GM19452 (cell line): ENCODE measurements around the gene ZNF121.
"Not testable (repeated sequence)": the region's sequence is repeated elsewhere in the genome, so short reads cannot be mapped to it uniquely, and the experiment has no call there.

Experiments
- ATAC-seq: cut with Tn5 transposase; IDR thresholded peaks from one replicate; pipeline ENCODE4 v1.9.1; 2021; ENCODE audit not compliant: unreplicated experiment

Gene ZNF121

GRCh38 chr19:9584073-9584833 lies at the start of gene ZNF121:
Gene ZNF121 (minus strand): TSS chr19:9584504. CDS start chr19:9568097, 16,407 bp downstream.
- peak; percentile 89 for ATAC-seq

DNA sequence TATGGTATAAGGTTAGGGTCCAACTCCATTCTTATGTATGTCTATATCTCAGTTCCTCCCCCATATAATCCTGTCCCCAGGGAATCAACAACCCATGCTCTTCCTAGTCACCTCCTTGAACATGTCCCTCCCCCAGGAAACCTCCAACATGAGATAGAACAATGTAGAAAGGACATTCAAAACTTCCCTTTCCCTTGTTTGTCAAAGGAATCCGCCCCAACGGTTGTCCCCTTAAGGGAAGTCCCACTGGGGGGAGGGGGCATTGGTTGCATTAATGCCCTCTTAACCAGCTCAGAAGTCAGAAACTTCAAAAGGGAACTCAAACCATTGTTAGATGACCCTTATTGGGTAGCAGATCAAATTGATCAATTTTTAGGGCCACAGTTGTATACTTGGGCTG lies 43.6 kb upstream of the ZNF121 start:
- no peak for ATAC-seq

DNA sequence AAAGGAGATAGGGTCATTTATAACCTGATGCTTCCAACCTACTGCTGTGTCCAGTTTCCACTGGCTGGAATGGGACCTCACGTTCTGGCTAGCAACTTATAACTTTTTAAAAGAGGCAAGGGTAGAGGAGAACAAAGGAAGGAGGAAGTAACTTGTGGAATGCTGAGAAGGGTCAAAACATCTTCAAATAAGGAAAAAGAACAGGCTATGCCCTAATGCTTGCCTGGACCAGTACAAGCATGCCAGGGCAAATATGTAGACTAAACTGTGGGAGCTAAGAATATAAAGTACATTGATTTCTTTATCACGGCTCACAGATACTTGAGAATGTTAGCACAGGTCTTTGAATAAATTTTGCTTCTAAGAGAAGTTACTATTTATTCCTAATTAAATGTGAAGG lies 38.2 kb upstream of the ZNF121 start:
- ATAC-seq: no peak

DNA sequence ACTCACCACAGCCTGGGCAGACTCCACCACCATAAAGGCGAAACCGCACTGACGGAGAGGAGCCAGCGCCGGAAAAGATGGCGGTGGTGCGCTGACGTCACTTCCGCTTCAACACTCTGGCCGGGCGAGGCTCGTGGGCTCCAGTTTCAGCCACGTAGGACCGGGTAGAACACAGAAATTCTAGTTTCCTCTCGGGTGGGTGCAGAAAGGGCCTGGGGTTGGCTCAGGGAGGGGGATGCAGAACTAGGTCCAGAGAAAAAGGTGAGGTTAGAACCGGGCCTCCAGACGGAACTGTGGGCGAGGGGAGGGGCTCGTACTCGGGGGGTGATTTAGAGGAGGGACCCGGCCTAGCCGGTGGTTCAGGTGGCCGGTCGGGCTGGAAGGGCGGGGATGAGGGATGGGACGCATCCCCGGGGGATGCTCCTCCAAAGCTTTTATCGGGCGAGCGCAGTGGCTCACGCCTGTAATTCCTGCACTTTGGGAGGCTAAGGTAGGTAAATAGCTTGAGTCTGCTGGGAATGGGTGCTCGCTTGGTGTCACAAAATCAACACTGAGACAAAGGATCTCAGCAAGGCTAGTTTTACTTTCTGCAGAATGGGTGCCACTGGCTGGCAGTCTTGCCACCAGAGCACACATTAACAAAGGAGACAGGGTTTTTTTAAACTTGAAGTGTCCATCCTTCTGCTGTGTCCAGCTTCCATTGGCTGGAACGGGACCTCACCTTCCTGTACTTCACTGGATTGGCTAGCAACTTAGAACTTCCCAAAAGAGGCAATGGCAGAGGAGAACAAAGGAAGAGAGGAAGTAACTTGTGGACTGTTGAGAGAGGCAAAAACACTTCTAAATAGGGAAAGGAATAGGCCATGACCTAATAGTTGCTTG lies 37.1 kb upstream of the ZNF121 start, which contains the start of gene ZNF561:
Gene ZNF561, minus strand, starts transcription at position 77 of the 882 bp plus-strand sequence. CDS start 1,776 bp downstream, outside the sequence.
- peak; percentile 77 for ATAC-seq

DNA sequence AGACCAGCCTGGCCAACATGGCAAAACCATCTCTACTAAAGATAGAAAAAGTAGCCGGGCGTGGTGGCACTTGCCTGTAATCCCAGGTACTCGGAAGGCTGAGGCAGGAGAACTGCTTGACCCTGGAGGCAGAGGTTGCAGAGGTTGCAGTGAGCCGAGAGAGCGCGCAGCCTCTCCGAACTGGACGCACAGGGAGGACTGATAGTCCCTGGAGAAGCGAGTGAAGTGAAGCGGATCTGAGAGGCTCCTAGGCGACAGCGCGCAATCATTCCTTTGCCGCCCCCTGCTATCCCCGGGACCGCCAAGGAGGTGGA lies 36.5 kb upstream of the ZNF121 start:
- ATAC-seq: no peak

- ATAC-seq: no peak
Measured at GRCh38 chr19:9615844-9616243, 31.5 kb upstream of the ZNF121 start.

- ATAC-seq: no peak
Measured at GRCh38 chr19:9610484-9611113, 26.3 kb upstream of the ZNF121 start.

- ATAC-seq: no peak
Measured at GRCh38 chr19:9608912-9609311, 24.6 kb upstream of the ZNF121 start.

DNA sequence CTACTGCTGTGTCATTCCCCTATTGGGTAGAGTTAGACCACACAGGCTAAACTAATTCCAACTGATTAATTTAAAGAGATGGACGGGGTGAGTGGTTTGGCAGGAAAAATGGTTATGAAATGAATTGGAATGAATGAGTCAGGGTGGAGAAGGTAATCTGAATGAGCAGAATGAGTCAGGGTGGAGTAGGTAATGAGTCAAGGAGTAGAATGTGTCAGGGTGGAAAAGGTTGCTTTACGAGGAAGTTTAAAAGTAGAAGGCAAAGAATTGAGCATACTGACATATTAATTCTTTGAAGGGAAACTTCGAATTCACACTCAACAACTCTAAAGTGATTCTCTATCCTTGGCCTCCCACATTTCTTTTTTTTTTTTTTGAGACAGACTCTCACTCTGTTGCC lies 12.7 kb upstream of the ZNF121 start:
- ATAC-seq: no peak

- no peak for ATAC-seq
Measured at GRCh38 chr19:9586764-9587163, 2.5 kb upstream of the ZNF121 start.

DNA sequence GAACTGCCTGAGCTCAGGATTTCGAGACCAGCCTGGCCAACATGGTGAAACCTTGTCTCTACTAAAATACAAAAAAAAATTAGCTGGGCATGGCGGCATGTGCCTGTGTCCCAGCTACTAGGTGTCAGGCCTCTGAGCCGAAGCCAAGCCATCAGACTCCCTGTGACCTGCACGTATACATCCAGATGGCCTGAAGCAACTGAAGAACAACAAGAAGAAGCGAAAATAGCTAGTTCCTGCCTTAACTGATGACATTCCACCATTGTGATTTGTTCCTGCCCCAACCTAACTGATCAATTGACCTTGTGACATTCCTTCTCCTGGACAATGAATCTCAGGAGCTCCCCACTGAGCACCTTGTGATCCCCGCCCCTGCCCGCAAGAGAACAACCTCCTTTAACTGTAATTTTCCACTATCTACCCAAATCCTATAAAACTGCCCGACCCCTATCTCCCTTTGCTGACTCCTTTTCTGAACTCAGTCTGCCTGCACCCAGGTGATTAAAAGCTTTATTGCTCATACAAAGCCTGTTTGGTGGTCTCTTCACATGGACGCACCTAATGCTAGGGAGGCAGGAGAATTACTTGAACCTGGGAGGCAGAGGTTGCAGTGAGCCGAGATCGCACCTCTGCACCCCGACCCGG lies 2.1 kb downstream of the ZNF121 start:
- ATAC-seq: not testable (repeated sequence)

- no peak for ATAC-seq
Measured at GRCh38 chr19:9580728-9581127, 3.6 kb downstream of the ZNF121 start.

DNA sequence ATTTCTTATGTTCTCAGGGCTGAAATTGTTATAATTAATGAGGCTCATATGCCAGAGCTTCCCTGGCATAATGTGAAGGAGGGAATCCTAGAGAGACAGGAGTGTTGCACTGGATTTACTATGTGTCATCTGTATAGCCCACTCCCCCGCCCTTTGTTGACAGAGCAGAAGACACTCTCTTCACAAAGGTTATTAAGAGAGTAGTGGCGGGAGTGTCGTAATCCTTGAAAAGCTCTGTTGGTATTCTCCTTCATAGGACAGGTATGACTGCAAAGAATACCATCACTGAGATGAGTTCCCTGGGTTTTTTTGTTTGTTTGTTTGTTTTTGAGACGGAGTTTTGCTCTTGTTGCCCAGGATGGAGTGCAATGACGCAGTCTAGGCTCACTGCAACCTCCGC lies 14.0 kb downstream of the ZNF121 start:
- ATAC-seq: no peak

DNA sequence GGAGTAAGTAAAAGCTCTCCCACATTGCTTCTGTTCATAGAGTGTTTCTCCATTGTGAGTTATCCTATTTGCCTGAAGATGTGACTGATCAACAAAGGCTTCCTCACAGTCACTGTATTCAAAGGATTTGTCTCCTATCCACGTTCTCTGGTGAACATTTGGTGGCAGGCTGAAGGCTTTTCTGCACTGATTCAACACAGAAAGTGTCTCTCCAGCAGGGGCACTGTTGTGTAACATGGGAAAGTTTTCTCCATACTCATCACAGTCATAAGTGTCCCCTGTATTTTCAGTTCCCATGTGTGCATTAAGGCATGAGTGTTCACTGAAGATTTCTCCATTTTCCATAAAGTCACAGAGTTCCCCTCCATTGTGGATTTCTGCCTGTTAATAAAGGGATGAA lies 17.6 kb downstream of the ZNF121 start:
- ATAC-seq: no peak

GRCh38 chr19:9565900-9566705 lies 18.2 kb downstream of the ZNF121 start:
- no peak for ATAC-seq

DNA sequence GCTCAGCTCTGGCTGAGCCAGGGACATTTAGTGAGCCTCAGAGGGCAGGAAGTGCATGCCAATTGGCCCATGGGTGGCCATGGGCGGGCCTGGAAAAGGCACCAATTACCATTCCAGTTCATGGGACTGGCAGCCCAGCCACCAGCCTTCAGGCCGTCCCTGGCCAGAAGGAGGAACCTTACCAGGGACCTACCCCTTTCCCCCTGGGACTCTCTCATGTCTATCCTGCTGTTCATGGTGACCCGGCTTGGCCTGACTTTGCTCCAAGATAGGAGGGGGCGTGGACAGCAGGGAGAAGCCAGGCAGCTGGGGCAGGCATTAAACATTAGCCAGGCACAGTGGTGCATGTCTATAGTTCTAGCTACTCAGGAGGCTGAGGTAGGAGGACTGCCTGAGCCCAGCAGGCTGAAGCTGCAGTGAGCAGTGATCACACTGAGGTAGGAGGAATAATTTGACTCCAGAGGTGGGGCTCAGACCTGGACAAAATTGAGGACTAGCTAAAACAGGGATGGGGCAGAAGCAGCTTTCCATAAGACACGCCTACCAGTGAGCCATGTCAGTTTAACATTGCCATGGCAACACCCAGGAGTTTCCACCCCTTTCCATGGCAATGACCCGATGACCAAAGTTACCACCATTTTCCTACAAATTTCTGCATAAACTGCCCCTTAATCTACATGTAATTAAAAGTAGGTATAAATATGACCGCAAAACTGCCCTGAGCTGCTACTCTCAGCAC lies 31.6 kb downstream of the ZNF121 start:
- ATAC-seq: no peak

- no peak for ATAC-seq
Measured at GRCh38 chr19:9547870-9548269, 36.4 kb downstream of the ZNF121 start.

- not testable (repeated sequence) for ATAC-seq
Measured at GRCh38 chr19:9541281-9541680, 43.0 kb downstream of the ZNF121 start.

- not testable (repeated sequence) for ATAC-seq
Measured at GRCh38 chr19:9539921-9540320, 44.4 kb downstream of the ZNF121 start.

DNA sequence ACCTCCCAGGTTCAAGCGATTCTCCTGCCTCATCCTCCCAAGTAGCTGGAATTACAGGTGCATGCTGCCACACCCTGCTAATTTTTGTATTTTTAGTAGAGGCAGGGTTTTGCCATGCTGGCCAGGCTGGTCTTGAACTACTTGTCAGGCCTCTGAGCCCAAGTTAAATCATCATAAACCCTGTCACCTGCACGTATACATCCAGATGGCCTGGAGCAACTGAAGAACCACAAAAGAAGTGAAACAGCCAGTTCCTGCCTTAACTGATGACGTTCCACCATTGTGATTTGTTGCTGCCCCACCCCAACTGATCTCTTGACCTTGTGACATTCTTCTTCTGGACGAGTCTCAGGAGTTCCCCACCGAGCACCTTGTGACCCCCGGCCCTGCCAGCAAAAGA lies 45.1 kb downstream of the ZNF121 start:
- ATAC-seq: not testable (repeated sequence)
